HG03066 (cell line): ENCODE measurements around the gene HEPHL1.
"Not testable (repeated sequence)": the region's sequence is repeated elsewhere in the genome, so short reads cannot be mapped to it uniquely, and the experiment has no call there.

Experiments
- ATAC-seq: cut with Tn5 transposase; IDR thresholded peaks from one replicate; pipeline ENCODE4 v1.9.1; 2021; ENCODE audit warnings: low read depth; ENCODE audit not compliant: unreplicated experiment

HEPHL1 gene

DNA sequence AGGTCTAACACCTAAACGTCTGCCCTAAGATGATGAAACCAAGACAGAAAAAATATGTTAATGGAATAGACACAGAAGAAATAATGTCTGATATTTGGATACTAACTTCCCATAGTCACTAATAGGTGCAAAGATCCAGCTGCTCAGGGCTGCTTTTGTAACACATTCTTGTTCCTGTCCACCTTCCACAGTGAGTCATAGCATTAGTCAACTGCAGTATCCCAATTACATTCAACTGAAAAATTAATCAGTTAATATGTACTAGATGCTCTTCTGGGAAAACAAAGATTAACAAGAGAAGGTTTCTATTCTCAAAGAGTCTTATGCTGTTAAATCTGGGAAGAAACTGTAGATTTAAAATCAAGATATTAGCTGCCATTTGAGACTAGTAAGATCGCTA is 47.6 kb downstream of the HEPHL1 start:
- no peak for ATAC-seq

DNA sequence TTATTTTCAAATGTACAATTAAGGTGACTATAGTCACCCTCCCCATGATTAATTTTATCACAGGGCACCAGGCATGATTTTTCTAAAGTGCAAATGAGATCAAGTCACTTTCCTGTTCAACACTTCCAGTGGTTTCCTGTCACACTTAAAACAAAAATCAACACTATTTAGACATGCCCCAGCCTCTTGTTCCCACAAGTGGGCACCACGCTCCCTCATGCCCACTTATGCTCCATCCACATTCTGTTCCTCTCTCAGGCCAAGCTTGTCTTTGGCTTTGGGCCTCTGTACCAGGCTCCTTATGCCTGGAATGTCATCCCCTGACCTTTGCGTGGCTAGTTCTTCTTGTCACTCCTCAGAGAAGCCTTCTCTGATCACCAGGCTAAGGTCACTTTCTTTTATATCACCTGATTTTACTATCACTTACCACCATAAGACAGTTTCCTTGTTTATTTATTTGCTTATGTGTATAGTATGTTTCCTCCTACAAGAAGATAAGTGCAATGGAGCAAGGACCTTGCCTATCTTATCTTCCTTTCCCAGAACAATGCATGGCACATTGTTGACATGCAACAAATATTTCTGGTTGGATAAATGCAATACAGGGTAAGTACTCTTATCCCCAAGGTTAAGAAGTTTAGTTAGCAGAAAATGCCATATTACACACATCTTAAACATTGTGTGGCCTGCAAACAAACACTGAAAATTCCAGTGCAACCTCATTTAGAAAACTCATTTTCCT is 56.6 kb downstream of the HEPHL1 start:
- no peak for ATAC-seq

DNA sequence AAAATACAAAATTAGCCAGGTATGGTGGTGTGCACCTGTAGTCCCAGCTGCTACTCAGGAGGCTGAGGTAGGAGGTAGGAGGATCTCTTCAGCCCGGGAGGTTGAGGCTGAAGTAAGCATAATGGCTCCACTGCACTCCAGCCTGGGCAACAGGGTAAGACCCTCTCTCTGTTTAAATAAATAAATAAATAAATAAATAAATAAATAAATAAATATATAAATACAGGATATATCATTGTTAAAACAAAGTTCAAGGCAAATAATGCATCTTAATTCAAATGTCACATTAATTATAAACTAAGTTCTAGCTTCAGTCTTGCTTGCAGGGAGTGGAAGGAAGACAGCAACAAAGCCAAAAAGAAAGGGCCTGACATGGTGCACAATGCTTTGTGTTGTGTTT is 63.0 kb downstream of the HEPHL1 start:
- no peak for ATAC-seq

DNA sequence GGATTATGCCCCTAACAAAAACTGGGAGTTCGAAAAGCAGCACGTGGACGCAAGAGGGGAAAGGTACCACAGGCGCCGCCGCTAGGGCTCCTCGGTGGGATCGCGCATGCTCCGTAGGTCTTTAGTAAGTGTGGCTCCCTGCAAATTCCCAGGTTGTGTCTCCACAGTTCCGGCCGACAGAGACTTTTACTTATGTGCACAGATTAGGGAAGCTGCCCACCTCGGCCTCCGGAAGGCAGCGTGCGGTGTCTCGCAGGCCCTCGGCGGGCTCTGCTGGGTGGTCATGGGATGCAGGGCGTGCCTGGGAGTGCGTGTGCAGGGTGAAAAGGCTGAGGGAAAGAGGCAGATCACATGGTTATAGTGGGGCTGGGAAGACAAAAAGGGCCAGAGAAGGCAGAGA is 67.8 kb downstream of the HEPHL1 start:
- ATAC-seq = no peak

DNA sequence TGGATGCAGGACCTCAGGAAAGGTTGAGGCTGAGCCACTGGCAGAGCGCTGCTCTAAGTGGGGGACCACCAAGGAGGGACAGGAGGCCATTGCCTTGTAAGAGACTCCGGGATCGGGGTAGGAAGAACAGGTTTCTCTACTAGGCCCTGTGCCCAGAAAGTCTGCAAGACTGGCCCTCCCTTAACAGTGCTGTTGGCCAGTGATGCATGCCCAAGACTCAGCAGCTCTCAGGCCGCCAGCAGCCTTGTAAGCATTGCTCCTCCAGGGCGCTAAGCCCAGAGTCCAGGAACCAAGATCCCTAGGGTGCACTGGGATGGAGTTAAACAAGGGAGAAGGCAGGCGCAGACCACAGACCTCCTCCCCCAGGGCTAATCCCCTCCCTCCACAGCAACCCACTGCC is 68.2 kb downstream of the HEPHL1 start:
- no peak for ATAC-seq

DNA sequence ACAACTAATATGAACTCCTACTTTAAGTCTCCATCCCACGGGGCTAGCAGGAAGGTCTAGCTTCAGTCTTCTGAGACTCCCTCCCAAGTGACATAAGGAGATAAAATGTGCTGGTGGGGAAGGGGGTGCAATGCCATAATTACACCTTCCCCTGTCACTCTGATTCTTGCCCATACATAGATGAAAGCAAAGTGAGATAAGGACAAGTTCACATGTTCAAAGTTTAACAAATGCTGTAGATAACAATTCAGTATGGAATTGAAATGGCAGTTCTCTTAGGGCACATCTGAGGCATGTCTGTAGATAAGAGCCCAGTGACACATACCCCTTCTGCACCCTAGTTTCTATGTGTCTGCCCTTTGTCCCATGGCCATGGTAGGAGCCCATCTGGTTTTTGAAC is 69.2 kb downstream of the HEPHL1 start:
- ATAC-seq = no peak

DNA sequence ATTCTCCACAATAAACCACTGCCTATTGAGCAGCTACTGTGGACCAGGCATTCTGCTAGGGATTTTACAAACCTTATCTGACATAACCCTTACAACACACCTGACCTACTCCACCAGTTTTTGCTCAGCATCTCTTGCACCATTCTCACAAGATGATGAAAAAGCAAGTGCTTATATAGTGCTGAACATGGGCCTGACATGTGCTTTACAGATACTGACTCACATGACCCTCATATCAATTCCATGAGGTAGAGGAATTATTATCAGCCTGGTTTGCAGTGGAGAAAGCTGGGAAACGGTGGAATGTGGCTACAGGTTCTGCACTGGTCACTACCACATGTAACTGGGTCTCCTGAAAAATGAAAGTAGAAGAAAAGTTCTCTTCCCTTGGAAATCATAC is 69.9 kb downstream of the HEPHL1 start:
- ATAC-seq = no peak

DNA sequence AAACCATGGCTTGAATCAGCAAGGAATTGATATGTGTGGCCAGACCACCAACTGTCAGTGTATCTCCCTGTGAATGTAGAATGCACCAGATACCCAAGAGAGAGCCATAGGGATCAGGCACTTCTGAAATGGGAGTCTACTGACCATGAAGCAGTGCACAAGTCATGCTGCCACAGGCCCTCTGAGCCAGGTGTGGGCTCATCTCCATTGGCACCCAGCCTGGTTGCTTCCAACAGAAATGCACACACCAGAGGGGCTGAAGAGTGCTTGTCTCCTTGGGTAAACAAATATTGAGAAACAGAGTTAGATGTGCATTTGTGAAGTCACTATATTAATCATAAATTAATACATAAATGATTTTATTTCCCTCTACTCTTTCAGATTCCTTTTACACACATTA is 79.1 kb downstream of the HEPHL1 start:
- ATAC-seq = no peak

DNA sequence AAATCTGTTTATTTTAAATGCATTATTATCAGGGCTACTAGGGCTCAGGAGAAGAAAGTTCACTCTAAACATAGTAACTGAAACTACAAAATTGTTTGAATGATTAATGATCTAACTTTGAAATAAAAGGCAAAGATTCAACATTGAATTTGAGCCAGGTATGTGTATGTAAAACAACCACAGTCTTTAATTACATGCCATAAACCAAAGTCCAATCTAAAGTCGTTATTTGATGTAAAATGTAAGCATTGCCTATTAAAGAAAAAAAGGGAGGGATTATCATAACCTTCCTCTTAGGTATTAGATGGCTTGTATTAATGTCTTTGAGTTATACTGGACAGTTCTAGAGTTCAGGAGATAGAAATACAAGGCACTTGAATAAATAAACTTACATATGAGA is 82.3 kb downstream of the HEPHL1 start:
- ATAC-seq = no peak

DNA sequence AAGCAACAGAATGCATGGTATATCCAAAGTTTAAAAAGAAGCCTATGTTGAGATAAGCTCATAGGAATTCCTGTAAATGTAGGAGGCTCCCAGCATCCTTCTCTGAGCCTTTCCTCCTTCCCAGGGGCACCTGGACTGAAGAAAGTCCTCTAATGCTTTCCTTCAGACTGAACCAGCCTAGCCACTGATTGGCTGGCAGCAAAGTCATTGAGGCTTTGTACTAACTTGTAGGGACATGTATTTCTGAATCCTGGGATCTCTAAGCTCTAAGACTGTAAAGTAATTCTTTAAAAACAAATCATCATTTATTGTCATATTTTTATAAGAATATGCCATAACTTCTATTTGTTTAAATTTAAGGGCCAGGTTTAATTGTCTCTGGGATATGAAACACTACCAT is 83.6 kb downstream of the HEPHL1 start:
- ATAC-seq = no peak

DNA sequence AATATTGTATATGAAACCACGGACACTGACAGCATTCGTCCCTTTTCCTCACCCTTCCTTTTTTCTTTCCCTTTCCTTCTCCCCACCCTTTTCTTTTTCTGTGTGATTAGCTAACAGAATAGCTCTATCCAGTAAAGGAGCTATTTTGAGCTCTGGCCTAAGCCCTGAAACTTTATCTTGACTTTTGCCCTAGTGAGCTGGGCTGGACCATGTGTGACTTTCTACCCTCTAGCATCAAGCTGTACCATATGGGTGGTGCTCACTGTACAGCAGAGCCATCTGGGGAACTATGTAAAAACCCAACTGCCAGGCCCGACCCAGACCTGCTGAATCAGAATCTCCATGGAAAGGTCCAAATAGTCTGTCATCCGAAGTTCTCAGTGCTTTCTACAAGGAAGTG is 85.6 kb downstream of the HEPHL1 start:
- ATAC-seq = no peak

DNA sequence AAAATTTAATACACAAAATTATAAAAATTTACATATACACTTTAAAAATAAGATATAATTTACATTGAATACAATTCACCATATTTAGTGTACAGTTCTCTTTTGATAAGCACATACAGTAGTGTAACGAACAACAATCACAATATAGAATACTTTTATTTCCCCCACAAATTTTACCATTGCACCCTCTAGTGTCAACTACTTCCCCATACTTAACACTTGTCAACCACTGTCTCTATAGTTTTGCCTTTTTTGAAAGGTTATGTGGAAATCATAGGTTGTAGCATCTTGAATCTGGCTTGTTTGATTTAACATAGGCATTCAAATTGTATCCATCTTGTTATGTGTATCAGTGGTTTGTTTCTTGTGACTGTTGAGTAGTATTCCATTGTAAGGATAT is 86.2 kb downstream of the HEPHL1 start:
- no peak for ATAC-seq

DNA sequence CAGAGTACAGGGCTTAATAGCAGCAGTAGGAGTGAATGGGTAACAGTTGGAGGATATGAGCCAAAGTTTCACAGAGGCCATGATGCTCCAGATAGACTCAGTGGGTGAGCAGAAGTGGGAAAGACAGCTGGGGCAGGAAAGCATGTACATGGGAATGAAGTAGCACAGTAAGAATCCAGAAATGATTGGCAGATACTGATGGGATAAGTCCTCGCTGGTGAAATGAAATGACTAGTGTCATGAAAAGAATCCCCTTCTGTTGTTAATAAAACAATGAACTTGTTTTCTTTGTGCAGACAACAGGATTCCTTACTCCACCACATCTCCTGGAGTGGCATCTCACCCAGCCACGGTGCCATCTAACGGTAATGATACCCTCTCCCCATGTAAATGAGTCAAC is 90.1 kb downstream of the HEPHL1 start:
- ATAC-seq = no peak

DNA sequence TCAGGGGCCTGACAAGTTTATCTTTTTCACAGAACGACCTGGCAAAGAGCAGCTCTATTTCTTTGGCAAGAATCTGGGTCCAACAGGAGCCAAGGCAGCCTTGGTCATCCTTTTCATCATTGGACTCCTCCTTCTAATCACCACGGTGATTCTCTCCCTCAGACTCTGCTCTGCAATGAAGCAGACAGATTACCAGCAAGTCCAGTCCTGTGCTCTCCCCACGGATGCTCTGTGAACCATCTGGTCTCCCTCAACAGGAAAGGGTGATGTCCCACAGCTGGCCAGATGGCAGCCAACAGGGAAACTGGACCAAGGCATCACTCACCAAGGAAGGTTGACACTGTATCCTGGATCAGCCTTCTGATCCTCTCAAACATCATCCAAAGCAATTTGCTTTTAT is 90.5 kb downstream of the HEPHL1 start:
- ATAC-seq = no peak

DNA sequence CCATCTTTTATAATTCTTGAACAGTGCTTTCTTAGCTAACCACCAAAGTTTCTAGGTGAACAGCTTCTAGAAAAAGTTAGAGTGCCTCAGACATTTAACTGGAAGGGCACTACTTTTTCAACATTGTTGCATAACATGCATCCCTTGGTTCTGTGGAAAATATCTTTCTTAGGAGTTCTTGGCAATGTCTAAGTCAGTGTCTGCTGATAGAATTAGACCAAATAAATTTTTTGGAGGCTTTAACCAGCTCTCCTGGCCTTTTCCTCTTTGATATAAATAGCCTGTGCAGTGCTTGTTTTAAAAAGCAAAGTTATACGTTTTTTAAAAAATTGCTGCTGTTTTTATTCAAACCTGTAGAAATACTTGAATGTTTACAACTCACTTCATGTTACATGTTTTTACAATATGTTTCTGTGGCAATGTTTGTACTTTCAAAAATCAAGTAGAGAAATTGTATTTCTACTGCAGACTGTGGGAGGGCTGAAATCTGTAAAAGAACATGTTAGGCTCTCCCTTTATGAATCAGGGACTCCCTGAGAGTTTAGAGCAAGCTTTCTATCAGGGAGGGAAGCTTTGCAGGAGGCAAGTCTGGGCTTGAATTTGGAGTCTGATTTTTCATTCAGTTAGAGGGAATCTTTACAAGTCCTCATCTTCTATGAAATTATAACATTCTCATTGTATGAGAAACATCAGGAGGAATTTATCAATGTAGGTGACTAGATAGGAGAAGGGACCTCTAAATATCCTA is 91.2 kb downstream of the HEPHL1 start:
- ATAC-seq = no peak

DNA sequence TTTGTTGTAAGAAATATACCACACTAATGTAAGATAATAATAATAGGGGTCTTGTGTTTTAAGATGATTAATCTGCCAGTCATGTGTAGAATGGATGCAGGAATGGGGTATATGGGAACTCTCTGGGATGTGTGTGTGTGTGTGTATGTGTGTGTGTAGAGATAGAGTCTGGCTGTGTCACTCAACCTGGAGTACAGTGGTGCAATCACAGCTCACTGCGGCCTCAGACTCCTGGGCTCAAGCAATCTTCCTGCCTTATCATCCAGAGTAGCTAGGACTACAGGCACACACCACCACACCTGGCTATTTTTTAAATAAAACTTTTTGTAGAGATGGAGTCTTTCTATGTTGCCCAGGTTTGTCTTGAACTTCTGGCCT is 96.0 kb downstream of the HEPHL1 start:
- ATAC-seq = no peak

DNA sequence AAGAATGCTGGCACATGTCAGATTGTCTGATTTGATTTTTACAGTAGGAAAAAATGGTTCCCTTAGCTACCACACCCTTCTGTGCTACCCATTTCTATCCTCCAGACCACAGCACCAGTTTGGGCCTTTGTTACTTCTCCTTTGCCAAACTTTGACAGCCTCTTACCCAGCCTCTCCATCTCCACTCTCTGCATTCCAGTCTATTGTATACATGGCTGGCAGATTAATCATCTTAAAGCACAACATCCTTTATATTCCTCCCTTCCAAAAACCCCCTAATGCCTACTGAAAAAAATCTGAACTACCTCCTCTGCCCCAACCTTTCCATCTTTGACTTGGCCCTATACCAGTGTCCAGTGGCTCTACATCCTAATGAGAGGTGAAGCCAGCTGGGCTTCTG is 96.7 kb downstream of the HEPHL1 start:
- ATAC-seq = no peak

DNA sequence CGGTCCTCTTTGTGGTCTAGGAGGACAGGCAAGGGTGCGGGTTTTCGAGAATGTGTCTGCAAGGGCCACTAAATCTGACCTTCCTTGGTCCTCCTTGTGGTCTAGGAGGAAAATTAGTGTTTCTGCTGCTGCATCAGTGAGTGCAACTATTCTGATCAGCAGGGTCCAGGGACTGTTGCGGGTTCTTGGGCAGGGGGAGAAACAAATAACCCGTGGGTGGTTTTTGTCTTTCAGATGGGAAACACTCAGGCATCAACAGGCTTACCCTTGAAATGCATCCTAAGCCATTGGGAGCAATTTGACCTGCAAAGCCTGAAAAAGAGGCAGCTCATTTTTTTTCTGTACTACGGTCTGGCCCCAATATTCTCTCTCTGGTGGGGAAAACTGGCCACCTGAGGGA is 98.5 kb downstream of the HEPHL1 start:
- not testable (repeated sequence) for ATAC-seq

DNA sequence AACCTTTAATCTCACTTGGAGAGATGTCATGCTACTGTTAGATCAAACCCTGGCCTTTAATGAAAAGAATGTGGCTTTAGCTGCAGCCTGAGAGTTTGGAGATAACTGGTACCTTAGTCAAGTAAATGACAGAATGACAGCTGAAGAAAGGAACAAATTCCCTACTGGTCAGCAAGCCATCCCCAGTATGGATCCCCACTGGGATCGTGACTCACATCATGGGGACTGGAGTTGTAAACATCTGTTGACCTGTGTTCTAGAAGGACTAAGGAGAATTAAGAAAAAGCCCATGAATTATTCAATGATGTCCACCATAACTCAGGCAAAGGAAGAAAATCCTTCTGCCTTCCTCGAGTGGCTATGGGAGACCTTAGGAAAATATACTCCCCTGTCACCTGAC is 99.4 kb downstream of the HEPHL1 start:
- ATAC-seq = not testable (repeated sequence)

DNA sequence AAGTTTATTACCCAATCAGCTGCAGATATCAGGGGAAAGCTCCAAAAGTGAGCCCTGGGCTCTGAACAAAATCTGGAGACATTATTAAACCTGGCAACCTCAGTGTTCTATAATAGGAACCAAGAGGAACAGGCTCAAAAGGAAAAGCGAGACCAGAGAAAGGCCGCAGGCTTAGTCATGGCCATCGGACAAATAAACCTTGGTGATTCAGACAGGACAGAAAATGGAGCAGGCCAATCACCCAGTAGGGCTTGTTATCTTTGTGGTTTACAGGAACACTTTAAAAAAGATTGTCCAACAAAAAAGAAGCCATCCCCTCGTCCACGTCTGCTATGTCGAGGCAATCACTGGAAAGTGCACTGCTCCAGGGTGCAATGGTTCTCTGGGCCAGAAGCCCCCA is 99.8 kb downstream of the HEPHL1 start:
- ATAC-seq = no peak

DNA sequence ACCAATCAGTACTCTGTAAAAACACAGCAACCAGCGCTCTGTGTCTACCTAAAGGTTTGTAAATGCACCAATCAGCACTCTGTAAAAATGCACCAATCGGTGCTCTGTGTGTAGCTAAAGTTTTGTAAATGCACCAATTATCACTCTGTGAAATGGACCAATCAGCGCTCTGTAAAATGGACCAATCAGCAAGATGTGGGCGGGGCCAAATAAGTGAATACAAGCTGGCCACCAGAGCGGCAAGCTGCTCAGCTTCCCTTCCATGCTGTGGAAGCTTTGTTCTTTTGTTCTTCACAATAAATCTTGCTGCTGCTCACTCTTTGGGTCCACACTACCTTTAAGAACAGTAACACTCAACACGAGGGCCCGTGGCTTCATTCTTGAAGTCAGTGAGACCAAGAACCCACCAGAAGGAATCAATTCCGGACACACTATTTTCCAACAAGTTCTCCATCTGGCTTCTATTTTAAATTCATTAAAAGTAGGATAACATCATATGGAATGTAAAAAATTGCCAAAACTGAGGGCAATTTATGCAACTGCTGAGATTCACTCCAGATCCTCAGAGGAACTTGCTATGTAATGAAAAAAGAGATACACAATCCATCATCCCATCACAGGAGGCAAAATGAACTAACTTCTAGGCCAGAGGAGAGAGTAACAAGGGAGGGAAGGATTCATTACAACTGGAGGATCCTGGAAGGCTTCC is 104.4 kb downstream of the HEPHL1 start:
- no peak for ATAC-seq

DNA sequence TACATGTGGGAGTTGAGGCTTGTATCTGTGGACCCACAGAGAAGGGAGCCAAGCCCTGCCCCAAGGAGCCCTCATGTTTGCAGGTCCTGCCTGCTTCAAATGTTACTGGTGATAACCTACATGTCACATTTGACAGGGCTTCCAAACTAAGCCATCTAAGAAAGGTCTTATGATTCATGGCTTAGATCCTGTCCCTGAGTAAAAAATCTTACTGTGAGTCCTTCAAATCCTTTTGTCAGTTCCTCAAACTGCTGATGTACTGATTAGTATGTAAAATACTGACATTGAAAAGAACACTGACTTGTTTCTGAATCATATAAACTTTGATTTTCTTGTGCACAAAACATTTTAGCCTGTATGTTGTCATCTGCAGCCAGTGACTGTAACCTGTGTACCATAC is 106.5 kb downstream of the HEPHL1 start:
- ATAC-seq = no peak
